ENCODE results near the gene SYNJ1. TPM values are rescaled to one million over a fixed set of nuclear protein-coding genes. Genes with fewer than 3 reads are reported as not detected.

The SYNJ1 gene
- total RNA-seq, 1 donor from 2014 or later = 12.9 TPM

- H3K36me3 ChIP-seq (ENCODE audit: insufficient read depth, low read length) = peaks cover 48% of the 10 kb centered on the region
- DNase-seq (ENCODE audit: low read depth) = no peak
These were observed 26.2 kb upstream of the SYNJ1 start for GRCh38 chr21:32753818-32754585.

GRCh38 chr21:32750405-32750804 lies 22.6 kb upstream of the SYNJ1 start:
- Histone ChIP-seq H3K9me3 (ENCODE audit: insufficient read depth, low read depth, low read length) (no peaks in the 10 kb centered on the region), H3K36me3 (ENCODE audit: insufficient read depth, low read length) (peaks cover 61% of the 10 kb centered on the region), H3K27me3 (ENCODE audit: insufficient read depth, low read length) (no peaks in the 10 kb centered on the region), H3K4me3 (ENCODE audit: insufficient read depth, low read depth, low read length) (no peak overlapping the region), H3K9ac (ENCODE audit: low read length) (no peak overlapping the region), H3K4me1 (ENCODE audit: insufficient read depth, low read length) (no peaks in the 10 kb centered on the region), H2AFZ (ENCODE audit: low read depth, low read length) (no peak overlapping the region), H3K27ac (ENCODE audit: low read depth, low read length) (no peak overlapping the region), H3K79me2 (ENCODE audit: insufficient read depth, low read length) (peaks cover 15% of the 10 kb centered on the region), H4K20me1 (ENCODE audit: insufficient read depth, low read length) (peaks cover 34% of the 10 kb centered on the region), H3K4me2 (ENCODE audit: low read length) (no peak overlapping the region)
- TF ChIP-seq CTCF (IDR thresholded peaks at IDR 0.05; ENCODE audit: insufficient read depth, low read depth, low read length) (no peak), EZH2 (IDR thresholded peaks at IDR 0.05; ENCODE audit: insufficient read depth, low read length) (no peak)
- H3K27me3 Mint-ChIP-seq (ENCODE audit: low read depth, unreplicated experiment) = no peaks in the 10 kb centered on the region
- no peaks in the 10 kb centered on the region for H3K4me1 Mint-ChIP-seq (ENCODE audit: low read depth, unreplicated experiment)
- no peaks in the 10 kb centered on the region for H3K9me3 Mint-ChIP-seq (ENCODE audit: unreplicated experiment)
- no peak for DNase-seq (ENCODE audit: low read depth)
- H3K36me3 Mint-ChIP-seq (ENCODE audit: low read depth, unreplicated experiment) = peaks cover 16% of the 10 kb centered on the region
- H3K27ac Mint-ChIP-seq (ENCODE audit: unreplicated experiment) = no peak overlapping the region
- no peak overlapping the region for H3K4me3 Mint-ChIP-seq (ENCODE audit: unreplicated experiment)
- FAIRE-seq = no peak

More at GRCh38 chr21:32753818-32754585, 26.2 kb upstream of the SYNJ1 start:
- Histone ChIP-seq H2AFZ (ENCODE audit: low read depth, low read length) (no peak overlapping the region), H3K27ac (ENCODE audit: low read depth, low read length) (no peak overlapping the region), H3K4me3 (ENCODE audit: insufficient read depth, low read depth, low read length) (no peak overlapping the region), H4K20me1 (ENCODE audit: insufficient read depth, low read length) (peaks cover 17% of the 10 kb centered on the region), H3K9me3 (ENCODE audit: insufficient read depth, low read depth, low read length) (no peaks in the 10 kb centered on the region), H3K4me2 (ENCODE audit: low read length) (no peak overlapping the region), H3K9ac (ENCODE audit: low read length) (no peak overlapping the region), H3K79me2 (ENCODE audit: insufficient read depth, low read length) (peaks cover 16% of the 10 kb centered on the region), H3K4me1 (ENCODE audit: insufficient read depth, low read length) (no peaks in the 10 kb centered on the region), H3K27me3 (ENCODE audit: insufficient read depth, low read length) (no peaks in the 10 kb centered on the region)
- Mint-ChIP-seq H3K27ac (ENCODE audit: unreplicated experiment) (no peak overlapping the region), H3K36me3 (ENCODE audit: low read depth, unreplicated experiment) (peaks cover 8% of the 10 kb centered on the region), H3K4me3 (ENCODE audit: unreplicated experiment) (no peak overlapping the region), H3K4me1 (ENCODE audit: low read depth, unreplicated experiment) (peaks cover 3% of the 10 kb centered on the region), H3K9me3 (ENCODE audit: unreplicated experiment) (no peaks in the 10 kb centered on the region), H3K27me3 (ENCODE audit: low read depth, unreplicated experiment) (no peaks in the 10 kb centered on the region)
- TF ChIP-seq CTCF (IDR thresholded peaks at IDR 0.05; ENCODE audit: insufficient read depth, low read depth, low read length) (no peak), EZH2 (IDR thresholded peaks at IDR 0.05; ENCODE audit: insufficient read depth, low read length) (no peak)
- FAIRE-seq = no peak

GRCh38 chr21:32749662-32750061 lies 21.8 kb upstream of the SYNJ1 start:
- Mint-ChIP-seq H3K4me1 (ENCODE audit: low read depth, unreplicated experiment) (no peaks in the 10 kb centered on the region), H3K36me3 (ENCODE audit: low read depth, unreplicated experiment) (peaks cover 16% of the 10 kb centered on the region), H3K27me3 (ENCODE audit: low read depth, unreplicated experiment) (no peaks in the 10 kb centered on the region), H3K9me3 (ENCODE audit: unreplicated experiment) (no peaks in the 10 kb centered on the region), H3K4me3 (ENCODE audit: unreplicated experiment) (no peak overlapping the region), H3K27ac (ENCODE audit: unreplicated experiment) (no peak overlapping the region)
- peaks cover 15% of the 10 kb centered on the region for H3K79me2 ChIP-seq (ENCODE audit: insufficient read depth, low read length)
- no peaks in the 10 kb centered on the region for H3K4me1 ChIP-seq (ENCODE audit: insufficient read depth, low read length)
- H3K36me3 ChIP-seq (ENCODE audit: insufficient read depth, low read length) = peaks cover 57% of the 10 kb centered on the region
- H2AFZ ChIP-seq (ENCODE audit: low read depth, low read length) = no peak overlapping the region
- no peak for DNase-seq (ENCODE audit: low read depth)
- no peak for FAIRE-seq
- no peak overlapping the region for H3K27ac ChIP-seq (ENCODE audit: low read depth, low read length)
- H3K27me3 ChIP-seq (ENCODE audit: insufficient read depth, low read length) = no peaks in the 10 kb centered on the region
- TF ChIP-seq CTCF (IDR thresholded peaks at IDR 0.05; ENCODE audit: insufficient read depth, low read depth, low read length) = no peak
- no peak for TF ChIP-seq EZH2 (IDR thresholded peaks at IDR 0.05; ENCODE audit: insufficient read depth, low read length)
- H4K20me1 ChIP-seq (ENCODE audit: insufficient read depth, low read length) = peaks cover 36% of the 10 kb centered on the region
- H3K4me2 ChIP-seq (ENCODE audit: low read length) = no peak overlapping the region
- no peak overlapping the region for H3K4me3 ChIP-seq (ENCODE audit: insufficient read depth, low read depth, low read length)
- no peak overlapping the region for H3K9ac ChIP-seq (ENCODE audit: low read length)
- H3K9me3 ChIP-seq (ENCODE audit: insufficient read depth, low read depth, low read length) = no peaks in the 10 kb centered on the region

Measured in astrocyte (in vitro differentiated cells and primary cell).